ENCODE results near the gene MALRD1.
"Not testable (repeated sequence)": the region's sequence is repeated elsewhere in the genome, so short reads cannot be mapped to it uniquely, and the experiment has no call there.

MALRD1 gene

GRCh38 chr10:19731560-19731959 lies 683.0 kb downstream of the MALRD1 start:
- CTCF ChIA-PET: interaction anchor here (0.6 kb wide), 1 partner anchor 130 kb away, joined by 3 read pairs; no protein-coding TSS in a partner anchor

GRCh38 chr10:19738440-19738839 lies 689.8 kb downstream of the MALRD1 start:
- DNase-seq (ENCODE audit: extremely low spot score): no peak
- TF ChIP-seq NFRKB (IDR thresholded peaks at IDR 0.05) (no peak), SP1 (IDR thresholded peaks at IDR 0.05) (no peak), HDGF (IDR thresholded peaks at IDR 0.05; ENCODE audit: borderline replicate concordance) (no peak), FOXA1 (IDR thresholded peaks at IDR 0.05) (no peak), ZNF384 (IDR thresholded peaks at IDR 0.05) (no peak), FOXK2 (IDR thresholded peaks at IDR 0.05) (no peak), FOXM1 (IDR thresholded peaks at IDR 0.05; ENCODE audit: borderline replicate concordance) (no peak), L3MBTL2 (conservative IDR thresholded peaks at IDR 0.05) (no peak), TARDBP (IDR thresholded peaks at IDR 0.05) (no peak), CTBP1 (IDR thresholded peaks at IDR 0.05; ENCODE audit: borderline replicate concordance) (no peak), BHLHE40 (IDR thresholded peaks at IDR 0.05; ENCODE audit: borderline replicate concordance) (no peak), LEF1 (IDR thresholded peaks at IDR 0.05; ENCODE audit: borderline replicate concordance) (no peak), ELF4 (IDR thresholded peaks at IDR 0.05) (no peak), ARNT (IDR thresholded peaks at IDR 0.05) (no peak), SUZ12 (IDR thresholded peaks at IDR 0.05) (no peak)
- TF ChIP-seq, protein P1, sequence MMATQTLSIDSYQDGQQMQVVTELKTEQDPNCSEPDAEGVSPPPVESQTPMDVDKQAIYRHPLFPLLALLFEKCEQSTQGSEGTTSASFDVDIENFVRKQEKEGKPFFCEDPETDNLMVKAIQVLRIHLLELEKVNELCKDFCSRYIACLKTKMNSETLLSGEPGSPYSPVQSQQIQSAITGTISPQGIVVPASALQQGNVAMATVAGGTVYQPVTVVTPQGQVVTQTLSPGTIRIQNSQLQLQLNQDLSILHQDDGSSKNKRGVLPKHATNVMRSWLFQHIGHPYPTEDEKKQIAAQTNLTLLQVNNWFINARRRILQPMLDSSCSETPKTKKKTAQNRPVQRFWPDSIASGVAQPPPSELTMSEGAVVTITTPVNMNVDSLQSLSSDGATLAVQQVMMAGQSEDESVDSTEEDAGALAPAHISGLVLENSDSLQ (IDR thresholded peaks at IDR 0.05): no peak
- CTCF ChIA-PET: interaction anchor here (0.6 kb wide), 1 partner anchor 43 kb away, joined by 3 read pairs; no protein-coding TSS in a partner anchor
- POLR2A ChIA-PET: no interaction called here

More at GRCh38 chr10:19731560-19731959, 683.0 kb downstream of the MALRD1 start:
- POLR2A ChIA-PET: no interaction called here
- TF ChIP-seq ZNF384 (IDR thresholded peaks at IDR 0.05): no peak
- no peak for DNase-seq (ENCODE audit: extremely low spot score)

GRCh38 chr10:19739232-19739631 lies 690.6 kb downstream of the MALRD1 start:
- DNase-seq (ENCODE audit: extremely low spot score); POLR2A ChIA-PET; CTCF ChIA-PET: not testable (repeated sequence)

GRCh38 chr10:19742144-19742543 lies 693.5 kb downstream of the MALRD1 start:
- POLR2A ChIA-PET; DNase-seq (ENCODE audit: extremely low spot score); CTCF ChIA-PET: not testable (repeated sequence)

GRCh38 chr10:19745672-19746071 lies 697.1 kb downstream of the MALRD1 start:
- DNase-seq (ENCODE audit: extremely low spot score): no peak
- CTCF ChIA-PET: no interaction called here
- POLR2A ChIA-PET: no interaction called here
- TF ChIP-seq TARDBP (IDR thresholded peaks at IDR 0.05) (no peak), SP1 (IDR thresholded peaks at IDR 0.05) (no peak), LEF1 (IDR thresholded peaks at IDR 0.05; ENCODE audit: borderline replicate concordance) (no peak), ELF4 (IDR thresholded peaks at IDR 0.05) (no peak), FOXA1 (IDR thresholded peaks at IDR 0.05) (no peak), L3MBTL2 (conservative IDR thresholded peaks at IDR 0.05) (no peak), FOXK2 (IDR thresholded peaks at IDR 0.05) (no peak), BHLHE40 (IDR thresholded peaks at IDR 0.05; ENCODE audit: borderline replicate concordance) (no peak), FOXM1 (IDR thresholded peaks at IDR 0.05; ENCODE audit: borderline replicate concordance) (no peak), SUZ12 (IDR thresholded peaks at IDR 0.05) (no peak), ARNT (IDR thresholded peaks at IDR 0.05) (no peak), ZNF384 (IDR thresholded peaks at IDR 0.05) (no peak), CTBP1 (IDR thresholded peaks at IDR 0.05; ENCODE audit: borderline replicate concordance) (no peak), NFRKB (IDR thresholded peaks at IDR 0.05) (no peak), HDGF (IDR thresholded peaks at IDR 0.05; ENCODE audit: borderline replicate concordance) (no peak)
- TF ChIP-seq, protein P1 (IDR thresholded peaks at IDR 0.05): no peak

DNA sequence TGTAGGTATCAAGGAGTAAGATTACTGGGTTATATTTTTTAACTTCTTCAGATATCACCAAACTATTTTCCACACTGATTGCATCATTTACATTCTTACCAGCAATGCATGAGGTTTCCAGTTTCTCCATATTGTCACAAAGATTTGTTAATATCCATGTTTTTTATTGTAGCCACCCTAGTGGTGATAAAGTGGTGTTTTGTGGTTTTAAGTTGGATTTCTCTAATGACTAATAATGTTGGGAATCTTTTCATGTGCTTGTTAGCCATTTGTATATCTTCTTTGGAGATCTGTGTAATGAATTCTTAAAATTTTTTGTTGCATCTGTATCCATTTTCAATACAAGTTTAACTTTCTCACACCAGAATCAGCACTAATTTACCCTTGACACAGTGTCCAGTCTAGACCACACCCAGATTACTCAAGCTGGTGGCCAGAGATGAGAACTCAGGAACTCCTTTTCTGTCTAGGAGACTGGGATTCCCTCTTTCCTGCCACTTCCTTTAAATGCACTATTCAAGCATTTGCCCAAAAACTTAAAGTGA lies 700.7 kb downstream of the MALRD1 start:
- no peak for TF ChIP-seq L3MBTL2 (conservative IDR thresholded peaks at IDR 0.05)
- no peak for TF ChIP-seq NFRKB (IDR thresholded peaks at IDR 0.05)
- TF ChIP-seq ARNT (IDR thresholded peaks at IDR 0.05): no peak
- no peak for TF ChIP-seq FOXK2 (IDR thresholded peaks at IDR 0.05)
- TF ChIP-seq LEF1 (IDR thresholded peaks at IDR 0.05; ENCODE audit: borderline replicate concordance): no peak
- no peak for TF ChIP-seq ZNF384 (IDR thresholded peaks at IDR 0.05)
- no peak for TF ChIP-seq CTBP1 (IDR thresholded peaks at IDR 0.05; ENCODE audit: borderline replicate concordance)
- ChIA-PET CTCF (interaction anchor here (0.7 kb wide), 1 partner anchor 33 kb away, joined by 3 read pairs; no protein-coding TSS in a partner anchor), POLR2A (no interaction called here)
- no peak for DNase-seq (ENCODE audit: extremely low spot score)

DNA sequence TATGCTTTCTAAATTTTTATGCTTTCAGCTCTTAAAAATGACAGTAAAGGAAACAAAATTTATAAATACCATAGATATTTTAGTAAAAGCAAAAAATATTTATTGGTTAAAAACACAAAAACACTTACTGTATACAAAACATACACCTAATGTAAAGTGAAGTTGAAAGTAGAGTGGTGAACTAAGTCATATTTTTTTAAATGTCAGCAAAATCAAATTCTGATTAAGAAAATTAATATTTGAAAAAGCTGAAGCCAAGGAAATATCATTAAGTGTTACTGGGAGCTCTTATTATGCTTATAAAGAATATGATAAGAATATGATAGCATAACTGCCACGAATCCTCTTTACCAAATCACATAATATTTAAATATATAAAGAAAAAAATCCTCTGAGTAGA lies 702.4 kb downstream of the MALRD1 start:
- TF ChIP-seq ZNF384 (IDR thresholded peaks at IDR 0.05) (no peak), SP1 (IDR thresholded peaks at IDR 0.05) (no peak), BHLHE40 (IDR thresholded peaks at IDR 0.05; ENCODE audit: borderline replicate concordance) (no peak), L3MBTL2 (conservative IDR thresholded peaks at IDR 0.05) (no peak)
- no peak for DNase-seq (ENCODE audit: extremely low spot score)
- POLR2A ChIA-PET: no interaction called here
- CTCF ChIA-PET: no interaction called here

DNA sequence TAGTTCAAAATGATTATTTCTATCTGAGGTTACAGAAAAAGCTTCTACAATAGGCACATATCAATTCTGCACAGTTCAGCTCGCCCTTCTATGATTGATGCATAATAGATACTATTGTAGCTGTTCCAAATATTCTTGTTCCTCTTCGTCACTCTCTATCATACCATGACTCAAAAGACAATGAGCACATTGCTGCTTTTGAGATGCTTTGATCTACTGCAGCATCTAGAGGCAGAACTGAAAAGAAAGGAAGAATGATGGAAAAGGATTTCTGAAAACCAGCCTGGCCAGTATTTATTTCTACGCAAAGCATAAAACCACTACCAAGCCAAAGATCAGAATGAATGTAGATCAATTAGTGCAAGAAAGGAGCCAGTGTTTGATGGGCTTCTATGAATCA lies 708.3 kb downstream of the MALRD1 start:
- no peak for DNase-seq (ENCODE audit: extremely low spot score)
- CTCF ChIA-PET: no interaction called here
- no peak for TF ChIP-seq L3MBTL2 (conservative IDR thresholded peaks at IDR 0.05)
- POLR2A ChIA-PET: no interaction called here

Measured in HEK293T (cell line).